RWPE1 (cell line): ENCODE data around the gene MOSMO.

Experiments used
- CTCF ChIA-PET: fragments of 350-600 bp; sonication (Branson Sonifier 250); formaldehyde crosslinking; extraction: SDS; loops from one replicate; lab custom pipeline; 2021; lab: Yijun Ruan, JAX
- POLR2A ChIA-PET: fragments of 400-600 bp; formaldehyde crosslinking; extraction: SDS; loops from one replicate; lab custom pipeline; 2020; ENCODE audit warnings: antibody characterized with exemption; ENCODE audit not compliant: low non-redundant PET; lab: Yijun Ruan, JAX
- DNase-seq: peaks from one replicate; pipeline ENCODE4 v3.0.0; 2012; ENCODE audit warnings: low spot score
- H3K27ac ChIP-seq: fragments of 450-650 bp; 2 replicates; pipeline ENCODE4 v1.5.1; 2017
- CTCF ChIP-seq: fragments of 450-650 bp; conservative IDR thresholded peaks from 2 replicates; pipeline ENCODE4 v1.5.1; 2017; ENCODE audit warnings: low read depth, mild to moderate bottlenecking

MOSMO gene

GRCh38 chr16:22050963-22051362 is 43.1 kb downstream of the MOSMO start:
- CTCF ChIA-PET, result interaction anchor here (0.6 to 1.5 kb wide), 2 partner anchors 27 to 31 kb away, joined by 3 to 7 read pairs; no protein-coding TSS in a partner anchor
- POLR2A ChIA-PET, result no interaction called here
- TF ChIP-seq CTCF, result no peak
- no peak for DNase-seq
- no peak overlapping the region for H3K27ac ChIP-seq

- TF ChIP-seq CTCF, result no peak
- ChIA-PET CTCF (interaction anchor here (0.6 kb wide), 1 partner anchor 12 kb away, joined by 8 read pairs; no protein-coding TSS in a partner anchor), POLR2A (no interaction called here)
- no peak overlapping the region for H3K27ac ChIP-seq
- DNase-seq, result no peak
Measured at GRCh38 chr16:22052980-22053379, 45.1 kb downstream of the MOSMO start.

GRCh38 chr16:22053921-22054341 is 46.0 kb downstream of the MOSMO start:
- CTCF ChIA-PET, result interaction anchor here (0.7 kb wide), 1 partner anchor 23 kb away, joined by 5 read pairs; no protein-coding TSS in a partner anchor
- no peak for DNase-seq
- TF ChIP-seq CTCF, result no peak
- POLR2A ChIA-PET, result no interaction called here
- no peak overlapping the region for H3K27ac ChIP-seq

GRCh38 chr16:22054847-22055590 is 47.1 kb downstream of the MOSMO start:
- no peak overlapping the region for H3K27ac ChIP-seq
- ChIA-PET POLR2A (no interaction called here), CTCF (no interaction called here)
- no peak for DNase-seq
- TF ChIP-seq CTCF, result no peak

- ChIA-PET POLR2A (no interaction called here), CTCF (interaction anchor here (0.5 kb wide), 1 partner anchor 1583 kb away, joined by 5 read pairs; no protein-coding TSS in a partner anchor)
- H3K27ac ChIP-seq, result no peak overlapping the region
- TF ChIP-seq CTCF, result no peak
- DNase-seq, result no peak
Measured at GRCh38 chr16:22055881-22056280, 48.0 kb downstream of the MOSMO start.

- ChIA-PET POLR2A (no interaction called here), CTCF (interaction anchor here (0.6 to 4.3 kb wide), 2 partner anchors 14 to 37 kb away, joined by 3 to 19 read pairs; no protein-coding TSS in a partner anchor)
- no peak overlapping the region for H3K27ac ChIP-seq
- DNase-seq, result no peak
- TF ChIP-seq CTCF, result no peak
Measured at GRCh38 chr16:22063888-22064467, 56.1 kb downstream of the MOSMO start.
